ENCODE data around the gene LHX1. TPM values are rescaled to one million over a fixed set of nuclear protein-coding genes. Genes with fewer than 3 reads are reported as not detected.

The LHX1 gene
- total RNA-seq, 4 donors from 2014 or later: not detected

DNA sequence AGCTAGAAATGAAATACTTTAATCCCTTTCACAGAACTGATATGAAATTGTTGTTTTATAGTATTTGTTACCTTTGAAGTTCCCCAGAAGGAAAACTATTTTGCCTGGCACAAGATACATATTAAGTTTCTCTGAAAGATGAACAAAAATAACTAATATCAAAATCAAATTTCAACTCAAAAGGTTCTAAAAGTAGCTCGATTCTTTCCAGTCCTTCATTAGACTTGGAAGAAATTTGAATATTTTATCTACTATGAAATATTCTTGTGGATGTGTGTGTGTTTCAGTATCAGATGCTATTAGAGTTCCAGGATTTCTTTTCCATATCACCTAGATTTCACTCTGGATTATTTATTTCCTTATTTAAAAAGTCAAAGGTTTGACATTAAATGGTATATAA, 7.9 kb downstream of the LHX1 start:
- TF ChIP-seq, protein P1, sequence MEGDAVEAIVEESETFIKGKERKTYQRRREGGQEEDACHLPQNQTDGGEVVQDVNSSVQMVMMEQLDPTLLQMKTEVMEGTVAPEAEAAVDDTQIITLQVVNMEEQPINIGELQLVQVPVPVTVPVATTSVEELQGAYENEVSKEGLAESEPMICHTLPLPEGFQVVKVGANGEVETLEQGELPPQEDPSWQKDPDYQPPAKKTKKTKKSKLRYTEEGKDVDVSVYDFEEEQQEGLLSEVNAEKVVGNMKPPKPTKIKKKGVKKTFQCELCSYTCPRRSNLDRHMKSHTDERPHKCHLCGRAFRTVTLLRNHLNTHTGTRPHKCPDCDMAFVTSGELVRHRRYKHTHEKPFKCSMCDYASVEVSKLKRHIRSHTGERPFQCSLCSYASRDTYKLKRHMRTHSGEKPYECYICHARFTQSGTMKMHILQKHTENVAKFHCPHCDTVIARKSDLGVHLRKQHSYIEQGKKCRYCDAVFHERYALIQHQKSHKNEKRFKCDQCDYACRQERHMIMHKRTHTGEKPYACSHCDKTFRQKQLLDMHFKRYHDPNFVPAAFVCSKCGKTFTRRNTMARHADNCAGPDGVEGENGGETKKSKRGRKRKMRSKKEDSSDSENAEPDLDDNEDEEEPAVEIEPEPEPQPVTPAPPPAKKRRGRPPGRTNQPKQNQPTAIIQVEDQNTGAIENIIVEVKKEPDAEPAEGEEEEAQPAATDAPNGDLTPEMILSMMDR (IDR thresholded peaks at IDR 0.05; ENCODE audit: low read depth): no peak

DNA sequence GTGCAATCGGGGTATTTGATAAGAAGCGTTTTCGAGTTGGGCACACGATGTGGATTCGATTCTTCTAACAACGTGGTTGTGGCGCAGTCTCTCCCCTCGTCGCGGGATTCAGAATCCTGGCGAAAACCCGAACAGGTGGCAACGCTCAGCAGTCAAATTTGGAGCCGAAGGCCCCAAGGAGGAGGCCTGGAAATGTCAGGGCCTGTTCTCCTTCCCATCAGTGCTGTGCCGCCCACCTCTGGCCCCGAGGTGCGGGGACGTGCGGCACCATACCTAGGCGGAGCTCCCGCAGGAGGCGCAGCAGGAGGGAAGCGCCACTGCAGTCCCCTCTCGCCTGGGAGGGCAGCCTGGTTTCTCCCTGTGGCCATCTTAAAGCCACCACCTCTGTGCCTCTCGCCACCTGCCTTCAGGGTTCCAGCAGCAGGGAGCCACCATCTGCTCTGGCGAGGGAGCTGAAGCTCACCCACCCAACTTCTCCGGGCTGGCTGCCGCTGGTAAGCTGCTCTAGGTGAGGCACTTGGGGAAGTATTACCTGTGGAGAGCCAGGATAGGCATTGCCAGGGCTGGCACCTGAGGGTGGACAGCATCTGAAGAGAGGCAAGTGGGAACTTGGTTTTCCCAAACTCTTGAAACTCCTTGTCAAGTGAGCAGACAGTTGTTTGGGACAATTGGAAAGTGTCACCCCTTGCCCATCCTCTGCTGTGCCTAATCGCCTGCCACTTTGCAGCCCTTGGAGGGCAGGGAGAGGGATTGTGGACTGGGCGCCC, 8.9 kb downstream of the LHX1 start:
- TF ChIP-seq, protein P1 (IDR thresholded peaks at IDR 0.05; ENCODE audit: low read depth): no peak

DNA sequence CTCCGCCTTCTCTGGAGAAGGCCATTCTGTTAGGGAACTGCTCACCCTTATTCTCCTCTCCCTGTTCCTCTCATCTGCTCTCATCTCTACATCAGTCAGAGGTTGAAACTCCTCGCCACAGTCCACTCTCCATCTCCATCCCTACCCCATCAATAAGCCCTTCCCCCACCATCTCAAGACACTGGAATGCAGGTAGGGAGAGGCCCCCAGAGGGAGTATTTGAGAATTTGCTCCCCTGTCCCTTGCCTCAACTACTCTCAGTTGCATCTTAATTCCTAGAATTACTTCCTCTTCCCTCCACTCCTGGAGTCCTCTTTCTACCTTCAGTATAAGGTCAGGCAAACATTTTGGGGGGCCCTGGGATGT, 9.4 kb downstream of the LHX1 start:
- TF ChIP-seq, protein P1 (IDR thresholded peaks at IDR 0.05; ENCODE audit: low read depth): no peak

DNA sequence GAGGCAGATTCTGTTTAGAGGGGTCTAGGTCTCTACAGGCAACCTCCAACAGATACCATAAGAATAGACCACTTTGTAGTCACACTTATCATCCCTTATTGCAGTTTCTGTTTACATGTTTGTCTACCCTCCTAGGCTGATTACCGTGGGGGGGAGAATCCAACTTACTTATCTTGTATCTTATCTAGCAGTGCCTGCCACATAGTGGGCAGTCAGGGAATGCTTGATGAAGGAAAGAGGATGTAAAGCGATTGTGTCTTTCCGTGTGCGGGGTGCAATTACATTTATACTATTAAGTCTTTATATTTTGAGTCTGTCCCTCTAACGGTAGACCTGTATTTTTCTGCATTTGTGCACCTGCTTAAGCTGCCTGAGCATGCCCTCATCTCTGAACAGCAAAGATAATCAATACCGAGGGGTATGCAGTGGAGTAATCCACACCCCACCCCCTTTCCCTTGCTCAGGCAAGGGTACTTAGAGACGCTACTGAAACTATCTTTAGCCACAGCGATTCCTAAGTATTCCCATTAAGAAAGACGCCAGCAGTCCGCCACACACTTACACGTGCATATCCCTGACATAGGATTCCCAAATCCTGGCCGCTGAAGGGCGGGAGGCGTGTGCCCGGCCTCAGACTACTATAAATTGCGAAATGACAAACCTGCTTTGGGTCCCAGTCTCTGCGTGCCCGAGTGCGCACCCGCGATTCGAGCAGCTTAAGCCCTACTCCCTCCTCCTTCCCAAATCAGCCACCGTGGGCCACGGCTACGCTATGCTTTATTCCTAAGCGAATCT, 10.8 kb downstream of the LHX1 start:
- TF ChIP-seq, protein P1 (IDR thresholded peaks at IDR 0.05; ENCODE audit: low read depth): no peak

DNA sequence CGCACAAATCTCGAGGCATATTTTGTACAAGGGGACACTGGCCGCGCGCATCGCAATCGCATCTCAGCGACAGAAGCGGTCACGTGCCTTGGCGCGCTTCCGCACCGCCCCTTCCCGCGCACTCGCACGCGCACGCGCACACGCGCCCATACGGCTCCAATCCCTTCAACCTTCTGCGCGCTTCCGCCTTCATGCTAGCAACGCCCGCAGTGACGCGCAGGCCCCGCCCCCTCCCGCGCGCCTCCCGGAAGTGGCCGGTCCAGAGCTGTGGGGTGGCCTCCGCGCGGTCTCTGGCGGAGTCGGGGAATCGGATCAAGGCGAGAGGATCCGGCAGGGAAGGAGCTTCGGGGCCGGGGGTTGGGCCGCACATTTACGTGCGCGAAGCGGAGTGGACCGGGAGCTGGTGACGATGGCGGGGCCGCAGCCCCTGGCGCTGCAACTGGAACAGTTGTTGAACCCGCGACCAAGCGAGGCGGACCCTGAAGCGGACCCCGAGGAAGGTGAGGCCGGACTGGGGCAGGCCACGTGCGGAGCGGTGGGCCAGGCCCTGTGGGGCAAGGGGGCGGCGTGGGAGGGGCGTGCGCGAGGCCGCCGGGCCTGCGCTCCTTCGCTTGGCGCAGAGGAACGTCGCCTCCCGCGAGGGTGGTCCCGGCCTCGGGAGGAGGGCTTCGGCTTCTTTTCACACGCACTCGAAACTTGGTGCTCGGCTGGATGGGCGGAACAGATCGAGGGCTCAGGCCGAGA, 11.6 kb downstream of the LHX1 start, which contains the start of gene AATF:
TSS of gene AATF (plus strand) at position 238 of the 744 bp plus-strand sequence. CDS start at position 410, 172 bp downstream.
- TF ChIP-seq, protein P1 (IDR thresholded peaks at IDR 0.05; ENCODE audit: low read depth): no peak

DNA sequence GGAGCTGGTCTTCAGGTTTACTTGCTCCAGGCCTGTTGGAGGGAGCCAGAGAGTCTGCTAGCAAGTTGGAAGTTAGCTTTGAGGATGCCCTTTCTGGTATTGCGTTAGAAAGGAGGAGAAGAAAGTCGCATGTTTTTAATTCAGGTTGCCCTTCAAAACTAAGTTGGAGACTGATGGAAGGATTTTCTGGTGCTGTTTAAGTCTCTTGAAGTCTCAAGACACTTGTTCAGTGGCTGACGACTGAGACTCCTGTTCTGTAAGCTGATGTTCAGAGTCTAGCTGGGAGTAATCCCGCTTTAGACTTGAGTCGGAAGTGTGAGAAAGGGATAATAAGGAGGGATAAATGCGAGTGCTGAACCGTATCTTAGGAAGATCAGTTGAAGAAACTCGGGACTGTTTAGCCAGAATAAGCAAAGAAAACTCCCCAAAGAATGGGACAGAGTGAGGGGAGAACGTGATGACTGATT, 12.2 kb downstream of the LHX1 start:
- TF ChIP-seq, protein P1 (IDR thresholded peaks at IDR 0.05; ENCODE audit: low read depth): no peak

Measured in subcutaneous adipose tissue (tissue), 4 donors.